ENCODE data around the gene L3MBTL4.

Gene L3MBTL4

GRCh38 chr18:6363216-6363615 is 51.5 kb downstream of the L3MBTL4 start:
- no peak for TF ChIP-seq POLR2A (IDR thresholded peaks at IDR 0.05; ENCODE audit: low read depth, low read length)
- DNase-seq (ENCODE audit: insufficient read length, low spot score) (no peak), FAIRE-seq (no peak)

- DNase-seq (ENCODE audit: insufficient read length, low spot score) (no peak), FAIRE-seq (no peak)
- TF ChIP-seq POLR2A (IDR thresholded peaks at IDR 0.05; ENCODE audit: low read depth, low read length): no peak
These were observed 52.1 kb downstream of the L3MBTL4 start for GRCh38 chr18:6362559-6363129.

- TF ChIP-seq POLR2A (IDR thresholded peaks at IDR 0.05; ENCODE audit: low read depth, low read length): no peak
- FAIRE-seq (no peak), DNase-seq (ENCODE audit: insufficient read length, low spot score) (no peak)
These were observed 57.0 kb downstream of the L3MBTL4 start for GRCh38 chr18:6357668-6358067.

GRCh38 chr18:6355789-6356589 is 58.7 kb downstream of the L3MBTL4 start:
- TF ChIP-seq POLR2A (IDR thresholded peaks at IDR 0.05; ENCODE audit: low read depth, low read length): no peak
- DNase-seq (ENCODE audit: insufficient read length, low spot score): peak; percentile 16
- FAIRE-seq: peak; percentile 85

- no peak for TF ChIP-seq POLR2A (IDR thresholded peaks at IDR 0.05; ENCODE audit: low read depth, low read length)
- no peak for DNase-seq (ENCODE audit: insufficient read length, low spot score)
- FAIRE-seq: no peak
These were observed 62.4 kb downstream of the L3MBTL4 start for GRCh38 chr18:6352275-6352674.

- TF ChIP-seq POLR2A (IDR thresholded peaks at IDR 0.05; ENCODE audit: low read depth, low read length): no peak
- DNase-seq (ENCODE audit: insufficient read length, low spot score): no peak
- FAIRE-seq: no peak
These were observed 71.7 kb downstream of the L3MBTL4 start for GRCh38 chr18:6342990-6343389.

- FAIRE-seq: no peak
- no peak for TF ChIP-seq POLR2A (IDR thresholded peaks at IDR 0.05; ENCODE audit: low read depth, low read length)
These were observed 73.0 kb downstream of the L3MBTL4 start for GRCh38 chr18:6341709-6342108.

GRCh38 chr18:6341303-6341702 is 73.4 kb downstream of the L3MBTL4 start:
- FAIRE-seq: no peak
- no peak for TF ChIP-seq POLR2A (IDR thresholded peaks at IDR 0.05; ENCODE audit: low read depth, low read length)
- no peak for DNase-seq (ENCODE audit: insufficient read length, low spot score)

More at GRCh38 chr18:6341709-6342108, 73.0 kb downstream of the L3MBTL4 start:
- DNase-seq (ENCODE audit: insufficient read length, low spot score): no peak

- FAIRE-seq: no peak
- TF ChIP-seq POLR2A (IDR thresholded peaks at IDR 0.05; ENCODE audit: low read depth, low read length): no peak
- no peak for DNase-seq (ENCODE audit: insufficient read length, low spot score)
These were observed 74.6 kb downstream of the L3MBTL4 start for GRCh38 chr18:6340121-6340520.

- no peak for FAIRE-seq
- TF ChIP-seq POLR2A (IDR thresholded peaks at IDR 0.05; ENCODE audit: low read depth, low read length): no peak
- DNase-seq (ENCODE audit: insufficient read length, low spot score): no peak
These were observed 78.5 kb downstream of the L3MBTL4 start for GRCh38 chr18:6336239-6336638.

- FAIRE-seq (no peak), DNase-seq (ENCODE audit: insufficient read length, low spot score) (no peak)
- TF ChIP-seq POLR2A (IDR thresholded peaks at IDR 0.05; ENCODE audit: low read depth, low read length): no peak
These were observed 80.7 kb downstream of the L3MBTL4 start for GRCh38 chr18:6333981-6334380.

GRCh38 chr18:6331872-6332271 is 82.8 kb downstream of the L3MBTL4 start:
- no peak for FAIRE-seq
- TF ChIP-seq POLR2A (IDR thresholded peaks at IDR 0.05; ENCODE audit: low read depth, low read length): no peak
- no peak for DNase-seq (ENCODE audit: insufficient read length, low spot score)

GRCh38 chr18:6330786-6331185 is 83.9 kb downstream of the L3MBTL4 start:
- no peak for DNase-seq (ENCODE audit: insufficient read length, low spot score)
- no peak for FAIRE-seq
- no peak for TF ChIP-seq POLR2A (IDR thresholded peaks at IDR 0.05; ENCODE audit: low read depth, low read length)

- FAIRE-seq (no peak), DNase-seq (ENCODE audit: insufficient read length, low spot score) (no peak)
- no peak for TF ChIP-seq POLR2A (IDR thresholded peaks at IDR 0.05; ENCODE audit: low read depth, low read length)
These were observed 86.1 kb downstream of the L3MBTL4 start for GRCh38 chr18:6328621-6329010.
